ENCODE results near the gene NPFF. TPM values are rescaled to one million over a fixed set of nuclear protein-coding genes. Genes with fewer than 3 reads are reported as not detected.

The NPFF gene
- total and polyA plus RNA-seq, 2 of the 13 experiments (the other 11 are each of a cell fraction or from before 2014, with no cell fraction given), result not detected

- no TSS peak for BruUV-seq (replicated peaks)
- no peaks in the 10 kb centered on the region for H3K27me3 ChIP-seq (ENCODE audit: control insufficient read depth in 1 of 2, insufficient read depth in 2 of 2, low read length in 2 of 2)
- H3K4me1 ChIP-seq (ENCODE audit: insufficient read depth, low read length), result no peaks in the 10 kb centered on the region
- FAIRE-seq, result no peak
- intact Hi-C loops (cut with micrococcal nuclease; ENCODE audit: unreplicated experiment) (no loop called here), in situ Hi-C loops (cut with HindIII; ENCODE audit: extremely low pct_ligation_motif_present, low pct_unique_long_range_greater_than_20kb) (no loop called here)
- no peak for DNase-seq (ENCODE audit: low spot score)
- no peak overlapping the region for H3K27ac ChIP-seq (ENCODE audit: extremely low read length, insufficient read depth, low read length)
- whole genome bisulfite sequencing (ENCODE audit: low lambda C conversion rate), result 87% methylated on average over 4 of the region's 4 CpGs
- H3K4me3 ChIP-seq (replicated peaks in 1 of 3; ENCODE audit: insufficient read depth in 1 of 3, low read depth in 2 of 3, low read length in 3 of 3), result no peak overlapping the region
- H4K20me1 ChIP-seq (ENCODE audit: insufficient read depth, low read length), result no peaks in the 10 kb centered on the region
- H3K79me2 ChIP-seq (ENCODE audit: insufficient read depth, low read length), result no peaks in the 10 kb centered on the region
- ChIA-PET CTCF (ENCODE audit: low intra/inter-chr PET ratio, low total read pairs) (no interaction called here), POLR2A (no interaction called here)
- no peak overlapping the region for H3K4me2 ChIP-seq (ENCODE audit: low read depth, low read length)
- TF ChIP-seq ZNF350 (CRISPR knock-in tag; IDR thresholded peaks at IDR 0.05; ENCODE audit: borderline replicate concordance, low read depth), result no peak
- TF ChIP-seq RFXAP (CRISPR knock-in tag; IDR thresholded peaks at IDR 0.05; ENCODE audit: borderline replicate concordance), result no peak
- no peak for TF ChIP-seq ZNF768 (CRISPR knock-in tag; IDR thresholded peaks at IDR 0.05)
- TF ChIP-seq CEBPZ (IDR thresholded peaks at IDR 0.05; ENCODE audit: low read length), result no peak
- TF ChIP-seq ASH2L (IDR thresholded peaks at IDR 0.05; ENCODE audit: insufficient read length, low read depth, low read length), result no peak
- TF ChIP-seq HDAC1 (CRISPR knock-in tag; IDR thresholded peaks at IDR 0.05), result no peak
- no peak for TF ChIP-seq TRIM22 (IDR thresholded peaks at IDR 0.05)
- TF ChIP-seq JARID2 (CRISPR knock-in tag; IDR thresholded peaks at IDR 0.05; ENCODE audit: insufficient replicate concordance), result no peak
- no peak for TF ChIP-seq LCORL (IDR thresholded peaks at IDR 0.05)
- TF ChIP-seq LCORL (CRISPR knock-in tag; IDR thresholded peaks at IDR 0.05), result no peak
- no peak for TF ChIP-seq ZNF205 (CRISPR knock-in tag; IDR thresholded peaks at IDR 0.05)
- no peak for TF ChIP-seq ZNF572 (CRISPR knock-in tag; IDR thresholded peaks at IDR 0.05)
- TF ChIP-seq ZNF18 (CRISPR knock-in tag; IDR thresholded peaks at IDR 0.05; ENCODE audit: insufficient replicate concordance), result no peak
- H2AFZ ChIP-seq (ENCODE audit: low read length), result no peak overlapping the region
- H3K36me3 ChIP-seq (replicated peaks in 1 of 2; ENCODE audit: control insufficient read depth in 1 of 2, insufficient read depth in 2 of 2, low read length in 2 of 2), result peaks cover 18 to 49% of the 10 kb centered on the region in 2 experiments; a peak in 4 of 5 replicates
- no peaks in the 10 kb centered on the region for H3K9me3 ChIP-seq (ENCODE audit: low read length)
- ATAC-seq, result no peak
- no peak overlapping the region for H3K9ac ChIP-seq (ENCODE audit: insufficient read depth, low read depth, low read length)
These were observed 23.6 kb upstream of the NPFF start for GRCh38 chr12:53530920-53531319.
